ENCODE data around the gene SRRM1. TPM values are rescaled to one million over a fixed set of nuclear protein-coding genes. Genes with fewer than 3 reads are reported as not detected.
A peak's percentile ranks its signal among the peaks of the same experiment; 100 is the strongest.
"Not testable (repeated sequence)": the region's sequence is repeated elsewhere in the genome, so short reads cannot be mapped to it uniquely, and the experiment has no call there.

Gene SRRM1
- total and polyA plus RNA-seq, 12 donors: 26.0 to 83.0 (median 75.8) TPM

- Histone ChIP-seq H3K9me3 (no peaks in the 10 kb centered on the region), H3K4me1 (peaks cover 0 to 43% (median 31%) of the 10 kb centered on the region in 9 donors), H3K36me3 (no peaks in the 10 kb centered on the region), H3K4me3 (peak overlapping the region in 5 of 10 donors; percentile 9 to 31 (median 25)), H3K27me3 (no peaks in the 10 kb centered on the region), H3K27ac (peak overlapping the region; percentile 70 to 92 (median 83))
- no peak for TF ChIP-seq CTCF (IDR thresholded peaks at IDR 0.05)
- DNase-seq (peak in 1 of 2 donors; percentile 50), ATAC-seq (peak in 5 of 8 donors; percentile 15 to 46 (median 34))
- intact Hi-C loops (cut with DNase I): loop anchor here in 2 of 10 donors (5.0 kb wide), 1 partner anchor 38 kb away; no protein-coding TSS in a partner anchor
- 62 to 64% methylated on average over 12 to 16 of the region's 16 CpGs for WGBS, 2 donors
Observed at GRCh38 chr1:24704411-24705259, 61.5 kb downstream of the SRRM1 start.

- H3K4me3 ChIP-seq: peak overlapping the region in 7 of 10 donors; percentile 12 to 31 (median 22)
Observed at GRCh38 chr1:24705260-24706073, 62.4 kb downstream of the SRRM1 start.

GRCh38 chr1:24706074-24706389 lies 62.9 kb downstream of the SRRM1 start:
- peak overlapping the region; percentile 16 to 92 (median 83) for H3K27ac ChIP-seq
- H3K27me3 ChIP-seq; ATAC-seq; intact Hi-C loops (cut with DNase I); DNase-seq; H3K36me3 ChIP-seq; H3K9me3 ChIP-seq: not testable (repeated sequence)
- 96 to 98% methylated on average over 9 of the region's 9 CpGs for WGBS, 2 donors
- H3K4me1 ChIP-seq: peaks cover 5 to 51% (median 30%) of the 10 kb centered on the region in 9 donors
- H3K4me3 ChIP-seq: peak overlapping the region in 2 of 10 donors; percentile 22 to 30

More at GRCh38 chr1:24705260-24706073, 62.4 kb downstream of the SRRM1 start:
- peak in 1 of 9 donors; percentile 19 for TF ChIP-seq CTCF (IDR thresholded peaks at IDR 0.05)
- Histone ChIP-seq H3K36me3 (no peaks in the 10 kb centered on the region), H3K27me3 (no peaks in the 10 kb centered on the region), H3K4me1 (peaks cover 5 to 47% (median 30%) of the 10 kb centered on the region in 9 donors), H3K9me3 (no peaks in the 10 kb centered on the region), H3K27ac (peak overlapping the region; percentile 70 to 92 (median 83))
- peak; percentile 84 to 89 for DNase-seq
- 22 to 27% methylated on average over 18 of the region's 18 CpGs for WGBS, 2 donors
- ATAC-seq: peak; percentile 94 to 99 (median 97)
- intact Hi-C loops (cut with DNase I): no loop called here

- H3K36me3 ChIP-seq: no peaks in the 10 kb centered on the region
- no peaks in the 10 kb centered on the region for H3K27me3 ChIP-seq
- no peaks in the 10 kb centered on the region for H3K9me3 ChIP-seq
- no peak overlapping the region for H3K4me3 ChIP-seq
- WGBS, 2 donors: 42 to 72% methylated on average over 3 to 4 of the region's 4 CpGs
- no peak for TF ChIP-seq CTCF (IDR thresholded peaks at IDR 0.05)
- no peak overlapping the region for H3K27ac ChIP-seq
- DNase-seq: no peak
- H3K4me1 ChIP-seq: peaks cover 5 to 51% (median 23%) of the 10 kb centered on the region in 9 donors
- intact Hi-C loops (cut with DNase I): no loop called here
- no peak for ATAC-seq
Observed at GRCh38 chr1:24707687-24708086, 64.6 kb downstream of the SRRM1 start.
